ENCODE results near the gene COL8A2. TPM values are rescaled to one million over a fixed set of nuclear protein-coding genes. Genes with fewer than 3 reads are reported as not detected.
A peak's percentile ranks its signal among the peaks of the same experiment; 100 is the strongest.

The COL8A2 gene
- total and polyA plus RNA-seq, 3 donors from 2014 or later = 1.3 to 4.2 (median 2.0) TPM

GRCh38 chr1:36155408-36156328 is 30.6 kb upstream of the COL8A2 start, which contains the start of gene MAP7D1:
TSS of gene MAP7D1 (plus strand) at chr1:36156160. CDS start at chr1:36156418, 258 bp downstream.
- H3K27me3 ChIP-seq = no peaks in the 10 kb centered on the region
- WGBS, 2 donors = 0 to 1% methylated on average over 14 to 28 of the region's 88 CpGs
- H3K4me1 ChIP-seq = peaks cover 57% of the 10 kb centered on the region
- H3K36me3 ChIP-seq (ENCODE audit: low read depth, missing control alignments) = no peaks in the 10 kb centered on the region
- H3K9me3 ChIP-seq = no peaks in the 10 kb centered on the region
- peak within 1 kb of the TSS; percentile 97 to 99 for H3K27ac ChIP-seq
- intact Hi-C loops (cut with DNase I; ENCODE audit: low total_unique reads) = loop anchor here (10.0 kb wide), 1 partner anchor 129 kb away; no protein-coding TSS in a partner anchor
- TF ChIP-seq POLR2A (IDR thresholded peaks at IDR 0.05) (no peak), CTCF (IDR thresholded peaks at IDR 0.05) (no peak)
- DNase-seq = peak; percentile 86
- H3K4me3 ChIP-seq = peak within 1 kb of the TSS; percentile 93 to 100

- H3K9me3 ChIP-seq = no peaks in the 10 kb centered on the region
- no peak for DNase-seq
- peak overlapping the region; percentile 97 to 99 for H3K27ac ChIP-seq
- no peaks in the 10 kb centered on the region for H3K27me3 ChIP-seq
- intact Hi-C loops (cut with DNase I; ENCODE audit: low total_unique reads) = loop anchor here (10.0 kb wide), 1 partner anchor 130 kb away; no protein-coding TSS in a partner anchor
- WGBS, 2 donors = 26 to 32% methylated on average over 5 to 6 of the region's 6 CpGs
- H3K4me3 ChIP-seq = peak overlapping the region; percentile 93 to 100
- no peaks in the 10 kb centered on the region for H3K36me3 ChIP-seq (ENCODE audit: low read depth, missing control alignments)
- peaks cover 59% of the 10 kb centered on the region for H3K4me1 ChIP-seq
- TF ChIP-seq CTCF (IDR thresholded peaks at IDR 0.05) (no peak), POLR2A (IDR thresholded peaks at IDR 0.05) (no peak)
These were observed 29.9 kb upstream of the COL8A2 start for GRCh38 chr1:36154765-36155407.

GRCh38 chr1:36154335-36154734 is 29.3 kb upstream of the COL8A2 start:
- WGBS, 2 donors = 72 to 88% methylated on average over 6 of the region's 6 CpGs
- H3K4me3 ChIP-seq = no peak overlapping the region
- intact Hi-C loops (cut with DNase I; ENCODE audit: low total_unique reads) = loop anchor here (10.0 kb wide), 1 partner anchor 130 kb away; no protein-coding TSS in a partner anchor
- peaks cover 55% of the 10 kb centered on the region for H3K4me1 ChIP-seq
- no peaks in the 10 kb centered on the region for H3K36me3 ChIP-seq (ENCODE audit: low read depth, missing control alignments)
- no peaks in the 10 kb centered on the region for H3K27me3 ChIP-seq
- TF ChIP-seq POLR2A (IDR thresholded peaks at IDR 0.05) = no peak
- TF ChIP-seq CTCF (IDR thresholded peaks at IDR 0.05) = no peak
- H3K9me3 ChIP-seq = no peaks in the 10 kb centered on the region
- H3K27ac ChIP-seq = no peak overlapping the region
- DNase-seq = no peak

- DNase-seq = no peak
- peaks cover 53% of the 10 kb centered on the region for H3K4me1 ChIP-seq
These were observed 28.5 kb upstream of the COL8A2 start for GRCh38 chr1:36153476-36153875.

More at GRCh38 chr1:36153476-36153875, 28.5 kb upstream of the COL8A2 start:
- intact Hi-C loops (cut with DNase I; ENCODE audit: low total_unique reads) = loop anchor here (10.0 kb wide), 1 partner anchor 131 kb away; no protein-coding TSS in a partner anchor
- TF ChIP-seq CTCF (IDR thresholded peaks at IDR 0.05) = no peak
- TF ChIP-seq POLR2A (IDR thresholded peaks at IDR 0.05) = no peak
- Histone ChIP-seq H3K27ac (no peak overlapping the region), H3K9me3 (no peaks in the 10 kb centered on the region), H3K36me3 (ENCODE audit: low read depth, missing control alignments) (no peaks in the 10 kb centered on the region), H3K27me3 (no peaks in the 10 kb centered on the region), H3K4me3 (no peak overlapping the region)
- whole genome bisulfite sequencing, 2 donors = 93 to 94% methylated on average over 6 of the region's 6 CpGs

Measured in testis (tissue), 3 donors.